GM12874 (cell line): Measurements from ENCODE around the gene PRSS8.
A peak's percentile ranks its signal among the peaks of the same experiment; 100 is the strongest.

Source experiments
- TF ChIP-seq, protein P1 (sequence below): IDR thresholded peaks from 2 replicates; pipeline ENCODE4 v1.5.1; 2011; ENCODE audit warnings: low read depth, mild to moderate bottlenecking, control low read depth, low read length, moderate library complexity; ENCODE audit not compliant: insufficient read depth

Gene PRSS8

DNA sequence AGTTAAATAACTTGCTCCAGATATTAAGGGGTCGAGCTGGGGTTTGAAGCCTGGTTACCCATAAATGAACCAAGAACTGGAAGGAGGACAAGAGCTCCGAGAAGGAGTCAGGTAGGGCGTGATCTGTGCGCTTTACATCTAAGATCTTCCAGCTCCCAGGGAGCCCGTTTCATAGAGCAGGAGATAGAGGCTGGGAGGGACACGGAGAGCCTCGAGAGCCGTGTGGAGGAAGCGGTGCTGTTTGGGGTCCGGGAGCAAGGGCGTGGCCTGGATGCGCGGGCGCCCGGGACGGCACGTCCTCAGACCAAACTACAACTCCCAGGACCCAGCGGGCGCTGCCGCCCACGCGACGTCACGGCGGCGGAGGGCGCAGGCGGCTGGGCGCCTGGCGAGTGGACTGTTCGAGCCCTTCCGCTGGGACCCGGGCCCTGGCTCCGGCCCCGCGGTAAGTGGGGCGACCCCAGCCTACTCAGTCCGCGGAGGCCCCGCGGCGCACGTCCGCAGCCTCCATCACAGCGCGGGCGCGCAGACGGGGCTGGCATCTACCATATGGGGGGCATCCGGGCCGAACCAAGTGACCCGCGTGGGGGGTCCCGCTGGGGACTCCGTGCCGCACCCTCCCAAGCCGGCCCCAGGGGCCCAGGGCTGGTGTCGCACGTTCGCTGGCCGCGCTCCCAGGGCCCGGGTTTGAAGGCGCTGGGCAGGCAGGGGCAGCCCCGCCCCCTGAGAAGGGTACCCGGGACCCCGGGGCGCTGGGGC lies 27.3 kb downstream of the PRSS8 start, which contains the start of gene BCKDK:
Gene BCKDK (plus strand): TSS at position 352 of the 759 bp plus-strand sequence. CDS start 838 bp downstream, outside the sequence.
- TF ChIP-seq, protein P1, sequence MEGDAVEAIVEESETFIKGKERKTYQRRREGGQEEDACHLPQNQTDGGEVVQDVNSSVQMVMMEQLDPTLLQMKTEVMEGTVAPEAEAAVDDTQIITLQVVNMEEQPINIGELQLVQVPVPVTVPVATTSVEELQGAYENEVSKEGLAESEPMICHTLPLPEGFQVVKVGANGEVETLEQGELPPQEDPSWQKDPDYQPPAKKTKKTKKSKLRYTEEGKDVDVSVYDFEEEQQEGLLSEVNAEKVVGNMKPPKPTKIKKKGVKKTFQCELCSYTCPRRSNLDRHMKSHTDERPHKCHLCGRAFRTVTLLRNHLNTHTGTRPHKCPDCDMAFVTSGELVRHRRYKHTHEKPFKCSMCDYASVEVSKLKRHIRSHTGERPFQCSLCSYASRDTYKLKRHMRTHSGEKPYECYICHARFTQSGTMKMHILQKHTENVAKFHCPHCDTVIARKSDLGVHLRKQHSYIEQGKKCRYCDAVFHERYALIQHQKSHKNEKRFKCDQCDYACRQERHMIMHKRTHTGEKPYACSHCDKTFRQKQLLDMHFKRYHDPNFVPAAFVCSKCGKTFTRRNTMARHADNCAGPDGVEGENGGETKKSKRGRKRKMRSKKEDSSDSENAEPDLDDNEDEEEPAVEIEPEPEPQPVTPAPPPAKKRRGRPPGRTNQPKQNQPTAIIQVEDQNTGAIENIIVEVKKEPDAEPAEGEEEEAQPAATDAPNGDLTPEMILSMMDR, result no peak

DNA sequence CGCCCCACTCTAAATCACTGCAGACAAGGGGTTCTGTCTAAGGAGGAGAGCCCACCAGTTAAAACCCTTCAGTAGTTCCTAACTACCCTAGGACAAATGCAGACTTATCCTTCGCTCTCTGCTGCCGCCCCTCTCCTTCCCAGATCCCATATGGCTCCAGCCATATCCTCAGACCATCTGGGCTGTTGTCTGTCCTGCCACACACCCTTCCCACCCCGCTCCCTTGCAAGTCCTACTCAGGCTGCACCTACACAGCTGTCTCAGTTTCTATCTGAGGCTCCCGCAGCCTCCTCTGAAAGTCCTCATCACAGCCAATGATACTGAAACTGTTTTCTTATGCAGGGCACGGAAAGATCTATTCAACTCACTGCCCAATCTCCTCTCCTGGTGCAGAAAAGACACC lies 28.1 kb downstream of the PRSS8 start:
- TF ChIP-seq, protein P1, result no peak

DNA sequence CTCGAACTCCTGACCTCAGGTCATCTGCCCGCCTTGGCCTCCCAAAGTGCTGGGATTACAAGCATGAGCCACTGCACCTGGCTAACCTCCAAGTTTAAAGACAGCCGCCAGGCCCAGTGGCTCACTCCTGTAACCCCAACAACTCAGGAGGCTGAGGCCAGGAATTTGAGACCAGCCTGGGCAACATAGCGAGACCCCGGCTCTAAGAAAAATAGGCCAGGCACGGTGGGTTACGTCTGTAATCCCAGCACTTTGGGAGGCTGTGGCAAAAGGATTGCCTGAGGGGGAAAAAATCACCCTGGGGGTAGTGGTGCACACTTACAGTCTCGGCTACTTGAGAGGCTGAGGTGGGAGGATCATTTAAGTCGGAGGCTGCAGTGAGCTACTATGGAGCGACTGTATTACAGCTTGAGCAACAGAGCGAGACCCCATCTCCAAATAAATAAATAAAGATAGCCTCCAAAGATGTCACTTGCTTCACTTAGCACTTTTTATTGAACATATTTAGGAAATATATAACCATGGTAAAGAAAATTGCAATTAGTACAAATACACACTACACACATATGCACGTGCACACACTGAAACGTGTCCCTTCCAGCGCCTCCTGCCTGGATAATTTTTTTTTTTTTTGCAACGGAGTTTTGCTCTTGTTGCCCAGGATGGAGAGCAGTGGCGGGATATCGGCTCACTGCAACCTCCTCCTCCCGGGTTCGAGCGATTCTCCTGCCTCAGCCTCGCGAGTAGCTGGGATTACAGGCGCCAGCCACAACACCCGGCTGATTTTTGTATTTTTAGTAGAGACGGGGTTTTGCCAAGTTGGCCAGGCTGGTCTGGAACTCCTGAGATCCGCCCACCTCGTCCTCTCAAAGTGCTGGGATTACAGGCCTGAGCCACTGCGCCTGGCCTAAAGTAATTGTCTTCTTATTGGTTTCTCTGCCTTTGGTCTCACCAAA lies 28.7 kb downstream of the PRSS8 start:
- TF ChIP-seq, protein P1, result no peak

DNA sequence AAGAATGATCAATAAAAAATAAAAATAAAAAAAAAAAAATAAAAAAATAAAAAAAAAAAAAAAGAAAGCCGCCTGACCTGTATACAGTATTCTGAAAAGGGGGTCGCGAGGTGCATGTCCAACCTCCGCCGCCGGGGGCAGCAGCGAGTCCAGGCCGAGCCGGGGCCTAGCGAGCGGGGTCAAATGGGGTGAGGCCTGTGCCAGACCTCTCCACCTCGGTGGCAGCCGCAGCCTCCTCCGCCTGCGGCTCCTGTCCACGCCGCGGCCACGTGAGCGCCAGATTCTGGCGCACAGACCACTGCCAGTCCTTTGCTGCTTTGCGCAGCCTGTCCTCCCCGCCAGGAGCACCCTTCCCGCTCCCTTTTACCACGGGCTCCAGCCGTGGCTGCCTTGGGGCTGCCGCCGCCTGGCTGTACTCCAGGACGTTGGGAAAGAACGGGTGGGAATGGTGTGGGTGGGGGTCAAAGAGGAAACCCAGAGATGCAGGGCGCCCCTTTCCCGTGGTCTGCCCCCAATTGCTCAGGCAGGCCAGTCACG lies 29.8 kb downstream of the PRSS8 start:
- TF ChIP-seq, protein P1, result peak; percentile 90

DNA sequence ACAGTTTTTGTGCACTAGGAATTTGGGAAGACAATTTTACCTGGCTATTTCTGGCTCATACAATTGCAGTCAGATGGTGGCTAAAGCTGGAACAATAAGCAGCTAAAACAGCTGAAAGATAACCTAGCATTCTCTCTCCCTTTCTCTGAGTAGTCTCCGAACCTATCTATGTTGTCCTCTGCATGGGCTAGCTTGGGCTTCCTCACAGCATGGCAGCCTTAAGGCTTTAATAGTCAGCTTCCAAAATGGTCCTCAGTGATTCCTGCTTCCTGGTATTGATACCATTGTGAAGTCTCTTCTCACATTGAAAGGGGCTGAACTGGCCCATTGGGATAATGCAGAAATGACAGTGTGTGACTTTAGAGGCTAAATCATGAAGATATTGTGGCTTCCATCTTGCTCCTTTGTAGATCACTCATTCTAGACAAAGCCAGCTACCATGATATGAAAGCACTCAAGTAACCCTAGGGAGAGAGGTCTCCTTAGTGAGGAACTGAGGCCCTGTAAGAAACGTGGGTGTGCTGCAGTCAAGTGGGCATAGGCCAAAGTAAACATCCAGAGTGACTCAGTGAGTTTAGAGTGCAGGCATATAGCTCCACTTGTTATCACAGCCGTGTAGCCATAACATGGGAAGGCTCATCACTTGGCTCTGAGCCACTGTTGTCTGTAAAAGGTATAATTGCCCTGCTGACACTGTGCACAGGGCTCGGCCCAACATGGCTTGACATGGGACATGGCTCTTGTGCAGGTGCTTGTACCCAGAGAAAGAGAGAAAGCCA lies 35.5 kb downstream of the PRSS8 start:
- TF ChIP-seq, protein P1, result no peak

DNA sequence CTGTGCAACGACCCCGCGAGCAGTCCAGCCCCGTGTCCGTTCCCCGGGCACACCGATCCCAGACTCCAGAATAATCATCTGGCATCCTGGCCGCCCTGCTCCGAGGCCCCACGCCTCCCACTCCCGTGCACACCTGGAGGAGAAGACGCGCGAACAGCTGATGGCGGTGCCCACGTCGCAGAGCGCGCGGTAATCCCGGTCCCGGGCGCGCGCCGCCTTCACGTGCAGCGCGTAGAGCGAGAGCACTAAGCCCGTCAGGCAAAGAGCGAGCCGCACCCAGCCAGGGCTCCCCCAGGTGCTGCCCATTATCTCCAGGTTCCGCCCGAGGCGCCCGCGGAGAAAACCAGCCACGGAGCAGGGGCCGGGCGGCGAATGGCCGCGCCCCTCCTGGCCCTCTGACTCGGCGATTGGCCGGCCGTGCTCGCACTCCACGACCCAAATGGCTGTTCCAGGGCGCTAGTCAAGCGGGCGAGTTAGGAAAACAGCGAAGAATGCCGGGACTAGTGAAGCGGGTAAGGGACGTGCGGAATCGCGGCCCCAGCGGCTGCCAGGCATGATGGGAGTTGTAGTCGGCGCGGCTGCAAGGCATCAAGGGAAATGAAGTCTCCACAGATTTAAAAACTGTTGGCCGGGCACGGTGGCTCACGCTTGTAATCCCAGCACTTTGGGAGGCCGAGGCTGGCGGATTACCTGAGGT lies 41.0 kb downstream of the PRSS8 start, which contains the start of gene VKORC1:
Gene VKORC1 (minus strand): TSS at position 374 of the 697 bp plus-strand sequence. CDS start 68 bp downstream, at position 306.
- TF ChIP-seq, protein P1, result 0 out of 2 replicates have a peak, but pooled peaks have one; percentile 1
